Stimulated activated CD4-positive, alpha-beta T cell treated with anti-CD3 and anti-CD28 coated beads, Interleukin-4, amount 100 ng/mL, for 1 hour (primary cell): ENCODE results near the gene TTC8.
"Not testable (repeated sequence)": the region's sequence is repeated elsewhere in the genome, so short reads cannot be mapped to it uniquely, and the experiment has no call there.

Experiments used
- DNase-seq: peaks from one replicate; pipeline ENCODE4 v3.0.0-alpha.2; 2020

The TTC8 gene

DNA sequence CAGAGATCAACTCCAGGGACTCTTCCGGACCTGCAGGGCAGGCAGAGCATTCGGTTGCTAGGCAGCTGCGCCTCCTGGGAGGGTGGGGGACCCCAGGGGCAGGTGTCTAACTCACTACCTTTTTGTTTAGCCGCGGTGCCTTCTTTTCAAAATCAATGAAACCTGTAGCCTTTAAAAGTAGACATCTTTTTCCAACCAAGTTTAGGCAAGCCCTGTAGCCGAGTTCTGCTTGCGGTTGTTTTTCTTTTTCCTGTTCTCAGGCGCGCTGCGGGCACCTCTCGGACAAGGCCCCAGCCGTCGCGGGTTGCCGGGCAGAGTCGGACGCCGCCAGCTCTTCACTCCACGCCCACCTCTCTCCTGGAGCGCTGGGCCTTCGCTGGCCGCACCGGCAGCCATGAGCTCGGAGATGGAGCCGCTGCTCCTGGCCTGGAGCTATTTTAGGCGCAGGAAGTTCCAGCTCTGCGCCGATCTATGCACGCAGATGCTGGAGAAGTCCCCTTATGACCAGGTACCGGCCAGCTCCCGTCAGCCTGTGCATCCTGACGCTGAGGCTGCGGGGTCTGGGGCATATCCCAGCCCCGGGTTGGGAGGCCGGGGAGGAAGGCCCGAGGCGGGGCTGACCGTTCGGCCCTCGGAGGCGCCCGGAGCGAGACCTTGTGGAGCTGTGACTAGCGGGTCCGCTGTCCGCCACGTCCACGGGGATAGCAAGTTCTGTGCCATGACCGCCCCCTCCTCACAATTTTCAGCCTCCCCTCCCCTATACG lies at the start of gene TTC8:
TTC8 (plus strand) TSS at position 338 of the 764 bp plus-strand sequence; CDS start at position 395, 57 bp downstream.
- DNase-seq: peak; percentile 80

DNA sequence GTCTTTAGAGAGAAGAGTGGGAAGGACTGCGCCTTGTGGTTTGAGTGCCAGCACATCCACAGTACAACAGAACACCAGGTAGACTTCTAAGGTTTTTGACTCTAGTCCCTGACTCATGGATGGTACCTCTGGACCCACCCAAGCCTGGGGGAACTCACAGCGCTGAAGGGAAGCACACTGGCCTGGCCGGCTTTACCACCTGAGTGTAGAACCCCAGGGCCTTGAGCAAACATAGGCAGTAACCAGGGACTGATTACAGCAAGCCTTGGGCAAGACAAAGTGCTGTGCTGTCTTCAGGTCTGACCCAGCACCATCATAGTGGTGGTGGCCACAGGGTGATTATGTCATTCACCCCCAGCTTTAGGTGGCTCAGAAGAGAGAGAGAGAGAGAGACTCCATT lies 48.9 kb upstream of the TTC8 start:
- DNase-seq: no peak

DNA sequence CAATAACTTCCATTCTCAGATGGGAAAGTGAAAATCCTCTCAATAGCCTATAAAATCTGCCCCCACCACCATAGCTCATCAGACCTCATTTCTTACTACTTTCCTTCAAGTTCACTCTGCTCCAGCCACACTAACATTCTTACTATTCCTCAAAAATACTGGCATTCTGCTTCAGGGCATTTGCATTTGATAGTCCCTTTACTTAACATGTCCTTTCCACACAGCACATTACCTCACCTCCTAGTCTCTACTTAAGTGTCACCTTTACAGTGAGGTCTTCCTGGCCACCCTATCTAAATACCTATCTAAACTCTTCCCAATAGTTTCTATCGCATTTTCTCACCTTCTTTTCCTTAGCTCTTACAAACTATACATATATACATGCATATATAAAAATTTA lies 38.5 kb upstream of the TTC8 start:
- DNase-seq: no peak

DNA sequence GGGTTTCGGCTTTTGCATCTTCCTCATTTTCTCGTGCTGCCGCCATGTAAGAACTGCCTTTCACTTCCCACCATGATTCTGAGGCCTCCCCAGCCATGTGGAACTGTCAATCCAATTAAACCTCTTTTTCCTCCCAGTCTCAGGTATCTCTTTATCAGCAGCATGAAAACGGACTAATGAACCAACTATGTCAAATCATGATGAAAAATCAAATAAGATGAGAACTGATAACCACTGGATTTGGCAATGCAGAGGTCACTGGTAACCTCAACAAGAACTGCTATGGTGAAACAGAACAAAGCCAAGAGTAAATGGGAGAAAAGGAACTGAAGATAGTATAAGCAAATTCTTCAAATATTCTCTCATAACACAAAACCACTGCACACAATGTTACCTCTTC lies 37.7 kb upstream of the TTC8 start:
- DNase-seq: no peak

DNA sequence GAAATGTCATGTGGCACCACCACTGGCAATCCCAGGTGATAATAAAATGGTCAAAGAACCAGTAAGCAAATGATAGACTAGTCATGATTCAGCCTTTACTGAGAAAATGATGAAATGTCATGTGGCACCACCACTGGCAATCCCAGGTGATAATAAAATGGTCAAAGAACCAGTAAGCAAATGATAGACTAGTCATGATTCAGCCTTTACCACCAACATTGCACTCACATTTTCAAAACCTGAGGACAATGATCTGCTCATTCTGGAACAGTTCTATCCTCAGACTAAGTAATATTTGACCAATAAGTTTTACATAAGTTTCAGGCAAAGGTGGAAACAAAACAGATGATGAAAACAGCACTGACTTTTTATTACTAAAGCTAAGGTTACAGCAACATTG lies 34.9 kb upstream of the TTC8 start:
- DNase-seq: not testable (repeated sequence)

DNA sequence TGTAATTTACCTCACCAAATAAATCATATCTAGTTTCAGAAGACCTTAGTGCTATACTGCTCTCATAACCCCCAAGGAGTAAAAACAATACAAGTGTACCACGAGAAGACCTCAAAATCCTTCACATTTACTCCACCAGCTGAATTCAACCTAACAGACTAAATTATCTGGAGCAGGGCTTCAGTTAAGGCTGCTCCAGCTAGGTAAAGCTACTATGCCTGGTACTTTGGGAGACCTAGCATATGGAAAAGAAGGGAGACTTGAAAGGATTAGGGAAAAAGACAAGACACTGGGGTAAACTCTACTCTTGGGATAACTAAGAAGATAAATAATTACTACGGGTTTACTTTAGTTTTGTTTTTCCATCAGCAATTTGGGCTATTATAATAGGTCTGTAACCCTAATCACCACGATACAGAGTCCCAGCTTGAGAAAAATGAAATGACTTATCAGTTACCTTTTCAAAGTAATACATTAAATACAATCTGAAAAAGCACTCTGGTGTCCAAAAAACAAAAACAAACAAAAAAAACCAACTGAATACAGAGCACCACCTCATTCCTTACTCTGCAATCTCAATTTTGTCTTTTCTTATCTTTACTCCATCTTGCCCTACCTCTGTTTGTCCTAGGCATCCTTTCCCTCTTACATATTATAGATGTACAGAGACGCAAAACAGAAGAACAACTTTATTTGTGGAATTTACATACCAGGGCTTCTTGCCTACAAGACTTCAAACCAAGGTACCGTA lies 33.8 kb upstream of the TTC8 start:
- DNase-seq: no peak

DNA sequence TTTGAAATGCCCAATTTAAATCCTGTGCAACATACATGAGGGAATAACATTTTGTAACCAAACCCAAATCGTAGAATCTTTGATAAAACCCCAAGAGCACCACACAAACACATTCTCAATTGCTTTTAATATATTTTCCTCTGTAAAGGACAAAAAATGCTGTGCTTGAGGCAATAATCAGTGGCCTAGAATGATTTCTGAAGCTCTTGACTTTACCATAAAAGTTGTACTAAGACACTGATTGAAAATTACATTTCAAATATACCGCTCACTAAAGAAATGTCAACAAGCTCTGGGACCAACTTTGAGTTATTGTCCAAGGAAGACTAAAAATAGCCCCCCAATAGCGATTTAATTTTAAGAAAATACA lies 33.2 kb upstream of the TTC8 start:
- DNase-seq: no peak

DNA sequence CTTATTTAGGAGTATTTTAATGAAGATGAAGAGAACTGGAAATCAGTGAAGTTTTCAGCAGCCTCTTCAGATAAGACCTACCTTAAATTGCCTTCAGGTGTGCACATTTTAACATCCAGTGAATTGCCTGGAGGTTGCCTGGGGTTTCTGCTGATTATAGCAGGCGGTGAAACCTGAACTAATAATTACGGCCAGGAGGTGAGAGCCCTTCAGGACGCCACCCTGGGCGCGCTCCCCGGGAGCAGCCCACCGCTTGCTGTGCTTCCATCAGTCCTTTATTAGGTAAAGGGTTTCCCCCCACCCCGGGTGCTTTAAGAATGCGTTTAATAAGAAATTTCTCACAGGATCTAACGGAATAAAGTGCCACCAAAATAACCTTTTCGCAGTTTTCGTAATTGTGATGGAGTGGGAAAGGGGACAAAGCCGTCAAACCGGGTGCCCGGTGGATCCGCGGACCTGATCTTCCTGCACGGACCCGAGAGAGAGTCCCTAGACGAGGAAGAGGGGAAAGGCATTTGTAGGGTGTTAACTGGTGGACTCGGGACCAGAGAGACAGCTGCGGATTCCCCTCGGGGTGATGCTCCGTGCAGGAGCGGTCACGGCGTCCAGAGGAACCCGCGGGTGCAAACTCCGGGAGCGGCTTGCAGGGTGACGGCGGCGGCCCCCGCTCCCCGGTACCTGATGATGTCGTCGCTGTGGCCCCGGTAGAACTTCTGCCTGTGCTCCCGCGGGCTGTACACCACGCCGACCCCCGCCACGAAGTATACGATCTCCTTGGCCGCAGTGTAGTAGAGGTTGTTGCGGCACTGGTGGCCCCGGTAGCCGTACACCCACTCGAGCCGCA lies 32.6 kb upstream of the TTC8 start:
- peak; percentile 2 for DNase-seq

DNA sequence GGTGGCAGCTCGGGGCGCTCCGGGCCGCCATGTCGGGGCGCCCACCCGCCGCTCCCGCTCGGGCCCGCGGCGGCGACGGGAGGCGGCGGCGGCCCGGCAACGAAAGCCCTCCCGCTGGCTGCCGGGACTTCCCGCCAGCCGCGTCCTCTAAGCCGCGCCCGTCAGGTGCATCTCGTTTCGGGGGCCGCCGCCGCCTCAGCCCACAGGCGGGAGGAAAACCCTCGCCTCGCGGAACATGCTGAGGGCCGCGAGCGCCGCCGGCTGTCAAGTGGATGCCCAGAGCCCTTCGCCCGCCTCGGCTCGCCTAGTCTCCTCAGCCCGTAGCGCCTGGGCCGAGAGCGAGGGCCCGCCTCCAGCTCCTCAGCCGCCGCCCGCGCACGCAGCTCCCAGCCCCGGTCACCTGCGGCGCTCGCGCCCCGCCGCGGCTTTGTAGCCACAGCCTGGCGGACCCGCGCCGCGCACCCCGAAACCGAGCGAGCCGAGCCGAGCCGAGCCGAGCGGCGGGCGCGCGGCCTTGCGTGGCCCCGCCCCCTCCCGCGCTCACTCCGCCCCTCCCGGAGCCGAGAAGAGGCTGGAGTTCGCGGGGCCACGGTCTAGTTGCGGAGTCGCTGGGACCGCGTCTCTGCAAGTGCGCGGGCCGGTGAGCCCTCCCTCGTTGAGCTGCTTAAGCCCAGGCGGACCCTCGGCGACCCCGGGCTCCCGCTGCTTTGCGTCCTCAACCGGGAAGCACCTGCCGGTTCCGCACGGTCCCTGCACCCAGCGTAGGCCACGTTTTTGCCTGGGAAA lies 31.8 kb upstream of the TTC8 start, which contains the start of gene EML5:
EML5 (minus strand) TSS at position 481 of the 786 bp plus-strand sequence; CDS start at position 31, 450 bp downstream.
- DNase-seq: peak; percentile 85

DNA sequence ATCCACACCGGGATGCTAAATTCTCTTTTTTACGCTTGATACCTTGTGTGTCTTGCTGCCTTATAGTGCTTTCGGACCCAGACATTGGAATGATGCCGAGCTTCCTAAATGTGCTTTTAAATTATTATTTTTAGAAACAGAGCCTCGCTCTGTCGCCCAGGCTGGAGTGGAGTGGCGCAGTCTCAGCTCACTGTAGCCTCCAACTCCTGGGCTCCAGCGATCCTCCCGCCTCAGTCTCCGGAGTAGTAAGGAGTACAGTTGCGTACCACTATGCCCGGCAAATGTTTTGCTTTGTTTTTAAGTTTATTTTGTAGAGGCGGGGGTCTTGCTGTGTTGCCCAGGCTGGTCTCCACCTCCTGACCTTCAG lies 31.2 kb upstream of the TTC8 start:
- DNase-seq: peak; percentile 3

DNA sequence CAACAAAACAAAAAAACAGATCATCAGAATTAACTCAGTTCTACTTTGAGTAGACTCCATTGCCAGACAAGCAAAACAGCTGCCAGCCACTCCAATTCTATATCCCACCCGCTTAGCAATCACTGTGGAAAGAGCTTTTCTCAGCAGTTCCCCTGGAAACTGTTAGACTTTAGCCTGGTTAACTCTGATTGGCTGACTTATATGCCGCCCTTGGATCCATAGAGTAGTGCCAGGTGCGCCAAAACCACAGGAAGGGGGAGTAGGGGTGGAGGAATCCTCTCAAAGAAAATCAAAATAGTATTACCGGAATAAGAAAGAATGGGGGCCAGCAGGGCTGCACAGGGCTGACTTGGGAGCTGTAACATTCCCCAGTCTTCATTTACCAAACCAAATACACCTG lies 26.3 kb upstream of the TTC8 start:
- DNase-seq: no peak

DNA sequence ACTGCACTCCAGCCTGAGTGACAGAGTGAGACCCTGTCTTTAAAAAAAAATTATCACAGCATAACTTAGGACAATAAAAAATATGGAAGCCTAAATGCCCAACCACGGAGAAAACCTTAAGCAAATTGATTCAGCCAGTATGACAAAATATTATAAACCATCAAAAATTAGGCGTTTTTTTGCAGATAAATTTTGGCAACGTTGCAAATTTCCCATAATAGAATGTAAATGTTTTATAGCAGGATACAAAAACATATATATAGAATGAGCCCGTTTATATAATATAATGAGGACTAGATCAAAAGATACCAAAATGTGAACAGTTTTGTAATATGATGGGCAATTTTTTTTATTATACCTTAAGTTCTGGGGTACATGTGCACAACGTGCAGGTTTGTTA lies 24.9 kb upstream of the TTC8 start:
- DNase-seq: no peak

DNA sequence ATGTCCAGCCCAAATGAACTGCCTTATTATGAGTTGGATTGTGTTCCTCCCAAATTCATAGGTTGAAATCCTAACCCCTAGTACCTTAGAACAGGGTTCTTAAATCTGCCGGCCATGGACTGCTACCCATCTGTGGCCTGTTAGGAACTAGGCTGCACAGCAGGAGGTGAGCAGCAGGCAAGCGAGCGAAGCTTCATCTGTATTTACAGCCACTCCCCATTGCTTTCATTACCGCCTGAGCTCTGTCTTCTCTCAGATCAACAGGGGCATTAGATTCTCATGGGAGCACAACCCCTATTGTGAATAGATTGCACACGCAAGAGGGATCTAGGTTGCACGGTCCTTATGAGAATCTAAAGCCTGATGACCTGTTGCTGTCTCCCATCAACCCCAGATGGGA lies 21.9 kb upstream of the TTC8 start:
- no peak for DNase-seq

DNA sequence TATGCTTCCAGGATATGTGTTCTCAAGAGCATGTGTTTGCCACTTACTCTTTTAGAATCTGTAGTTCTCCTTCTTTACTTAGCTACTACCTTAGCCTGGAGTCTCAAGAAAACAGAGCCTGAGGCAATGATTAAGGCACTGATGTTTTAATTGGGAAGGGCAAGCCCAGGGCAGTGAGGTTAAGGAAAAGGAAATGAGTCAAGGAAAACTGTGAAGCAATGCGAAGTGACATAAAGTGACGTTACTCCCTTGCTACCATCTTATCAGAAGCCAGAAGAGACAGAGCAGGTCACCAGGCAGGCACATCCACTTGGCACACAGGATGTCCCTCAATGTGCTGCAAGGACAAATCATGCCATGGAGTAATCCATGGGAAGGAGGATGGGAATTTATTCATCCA lies 20.4 kb upstream of the TTC8 start:
- no peak for DNase-seq

DNA sequence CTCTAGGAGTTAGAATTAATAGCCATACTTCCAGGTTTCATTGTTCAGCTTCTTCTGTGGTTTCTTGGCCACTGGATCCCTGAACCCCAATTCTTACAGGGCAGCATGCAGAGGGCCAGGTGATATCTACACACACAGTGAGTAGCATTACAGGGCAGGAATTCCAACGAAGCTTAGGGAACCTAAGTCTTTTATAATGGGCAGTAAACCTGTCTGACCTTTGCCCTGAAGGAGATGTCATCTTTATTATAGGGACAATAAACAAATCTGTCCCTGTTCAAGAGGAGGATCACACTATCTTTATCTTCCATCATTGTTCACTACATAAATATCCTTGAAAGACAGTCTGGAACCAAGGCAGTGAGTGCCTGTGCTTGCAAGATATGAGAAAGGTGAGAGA lies 20.0 kb upstream of the TTC8 start:
- no peak for DNase-seq

DNA sequence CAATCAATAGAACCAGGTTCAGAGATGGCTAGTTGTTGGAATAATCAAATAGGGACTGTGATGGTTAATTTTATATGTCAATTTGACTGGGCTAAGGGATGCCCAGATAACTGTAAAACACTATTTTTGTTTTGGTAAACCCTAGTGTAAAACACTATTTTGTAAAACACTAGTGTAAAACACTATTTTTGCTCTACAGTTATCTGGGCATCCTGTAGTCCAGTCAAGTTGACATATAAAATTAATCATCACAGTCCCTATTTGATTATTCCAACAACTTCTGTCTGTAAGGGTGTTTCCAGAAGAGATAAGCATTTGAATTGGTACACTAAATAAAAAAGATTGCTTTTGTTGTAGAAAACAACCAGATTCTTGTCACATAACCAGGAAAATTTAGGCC lies 16.1 kb upstream of the TTC8 start:
- no peak for DNase-seq

DNA sequence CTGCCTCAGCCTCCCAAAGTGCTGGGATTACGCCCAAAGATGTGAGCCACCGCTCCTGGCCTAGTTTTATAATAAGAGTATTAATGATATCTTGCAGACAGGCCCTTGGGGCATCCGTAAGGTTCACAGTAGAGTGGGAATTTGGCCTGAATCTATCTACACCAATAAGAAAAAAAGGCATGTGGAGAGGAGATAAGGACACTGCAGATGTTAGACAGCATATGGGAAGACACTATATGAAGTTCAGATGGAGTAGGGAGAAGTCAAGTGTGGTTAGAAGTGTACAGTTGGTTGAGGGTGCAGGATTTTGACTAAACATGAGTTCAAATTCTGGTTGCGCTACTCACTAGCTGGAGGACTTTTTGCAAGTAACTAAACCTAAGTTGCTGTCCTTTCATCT lies 8.5 kb upstream of the TTC8 start:
- no peak for DNase-seq

DNA sequence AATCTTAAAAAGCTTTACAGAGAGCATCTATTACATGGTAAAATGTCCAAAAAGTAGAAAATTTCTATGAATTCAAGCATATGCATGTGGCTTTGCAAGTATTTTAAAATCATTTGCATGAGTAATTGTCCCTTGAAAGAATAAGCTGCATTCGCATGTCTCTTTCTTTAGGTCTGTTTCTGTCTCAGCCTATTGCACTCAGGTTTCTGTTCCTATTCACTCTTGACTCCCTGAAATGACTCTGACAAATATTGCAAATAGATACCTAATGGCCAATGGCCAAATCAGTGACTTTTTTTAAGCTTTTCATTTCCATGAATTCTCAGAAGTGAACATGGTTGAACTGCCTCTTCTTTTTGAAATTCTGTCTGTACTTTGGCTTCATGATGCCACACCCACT lies 6.4 kb upstream of the TTC8 start:
- DNase-seq: no peak

DNA sequence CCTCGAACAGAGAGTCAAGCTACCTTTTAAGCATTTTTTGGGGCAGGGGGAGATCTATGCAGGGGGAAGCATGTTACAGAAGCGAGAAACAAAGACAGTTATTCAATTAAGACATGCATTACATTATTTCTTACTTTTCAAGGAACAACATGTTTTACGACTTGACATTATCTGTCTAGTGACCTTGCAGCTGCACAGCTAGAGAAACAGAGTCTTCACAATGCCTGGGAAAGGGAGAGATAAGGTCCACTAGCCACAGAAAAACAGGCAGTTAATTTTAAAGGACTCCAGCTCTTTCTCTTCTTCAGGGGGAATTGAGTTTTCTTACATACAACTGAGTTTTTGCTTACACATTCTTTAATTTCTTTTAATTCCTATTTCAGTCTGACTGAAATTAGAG lies 4.8 kb upstream of the TTC8 start:
- not testable (repeated sequence) for DNase-seq

DNA sequence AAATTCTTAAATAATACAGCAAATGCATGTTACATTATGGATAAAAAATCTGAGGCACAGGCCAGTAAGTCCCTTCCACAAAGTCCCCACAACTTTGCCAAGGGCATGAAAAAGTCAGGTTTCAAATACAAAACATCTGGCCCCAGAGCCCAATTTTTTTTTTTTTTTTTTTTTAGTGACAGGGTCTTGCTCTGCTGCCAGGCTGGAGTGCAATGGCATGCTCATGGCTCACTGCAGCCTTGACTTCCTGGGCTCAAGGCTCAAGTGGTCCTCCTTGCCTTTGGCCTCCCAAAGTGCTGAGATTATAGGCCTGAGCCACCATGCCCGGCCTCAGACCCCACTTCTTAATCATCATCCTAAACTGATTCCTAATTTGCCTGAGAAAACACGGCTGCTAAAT lies 3.1 kb upstream of the TTC8 start:
- no peak for DNase-seq

DNA sequence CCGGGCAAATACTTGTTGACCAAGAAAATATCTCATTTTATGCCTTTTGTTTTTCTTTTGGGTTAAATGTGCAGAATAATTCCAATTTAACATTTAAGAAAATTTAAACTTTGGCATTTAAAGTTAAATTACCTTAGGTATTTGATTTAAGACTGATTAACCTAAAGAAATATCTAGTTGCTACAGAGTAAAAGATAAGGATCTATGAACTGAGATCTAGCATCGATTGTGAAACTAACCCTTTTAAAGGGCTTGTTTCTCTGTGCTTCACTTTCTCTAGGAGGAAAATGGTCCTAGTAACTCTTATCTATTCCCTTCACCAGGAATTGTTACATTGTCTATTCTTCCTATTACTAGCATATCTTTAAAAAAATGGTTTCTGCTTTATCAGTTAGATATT lies 2.6 kb upstream of the TTC8 start:
- no peak for DNase-seq

DNA sequence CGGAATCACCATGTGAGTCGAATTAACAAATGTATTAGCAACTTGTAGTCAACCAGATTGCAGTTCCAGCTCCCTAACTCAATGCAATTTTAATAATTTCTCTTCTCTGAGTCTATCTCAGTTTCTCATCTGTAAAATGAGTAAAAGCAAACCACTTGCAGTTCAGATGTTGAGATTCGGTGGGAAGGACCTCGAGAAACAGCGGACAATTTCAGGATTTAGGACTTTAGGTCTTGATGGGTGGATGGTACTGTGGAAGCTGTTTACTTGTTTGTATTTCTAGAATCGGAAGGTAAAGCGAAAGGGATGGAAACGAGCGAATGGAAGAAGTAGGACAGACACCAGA lies 510 bp upstream of the TTC8 start:
- DNase-seq: no peak

DNA sequence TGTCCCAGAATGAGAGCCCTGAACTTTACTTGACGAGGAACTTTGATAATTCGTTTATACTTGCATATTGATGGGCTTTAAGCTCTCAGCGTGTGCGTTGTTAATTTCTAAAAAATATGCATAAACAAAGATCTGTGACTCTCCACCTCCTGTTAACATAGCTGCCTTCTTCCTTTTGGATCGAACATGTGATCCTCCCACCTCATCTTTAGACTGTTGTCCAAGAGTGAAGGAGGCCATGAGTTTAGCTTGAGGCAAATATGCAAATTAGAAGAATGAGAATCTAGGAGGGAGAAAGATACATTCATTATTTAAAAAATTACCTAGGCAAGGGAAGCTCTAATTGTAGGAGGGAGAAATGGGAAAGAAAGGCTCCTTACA lies 617 bp downstream of the TTC8 start:
- DNase-seq: no peak
